HEK293 (cell line): ENCODE results near the gene CSNK1A1L.

Source experiments
- ZBTB20 ChIP-seq: fragments of 450-650 bp; formaldehyde crosslinking; IDR thresholded peaks from 2 replicates; pipeline ENCODE4 v1.5.1; 2016; ENCODE audit warnings: missing biosample characterization, missing genetic modification characterization
- ZNF433 ChIP-seq: fragments of 450-650 bp; formaldehyde crosslinking; IDR thresholded peaks from 2 replicates; pipeline ENCODE4 v1.5.1; 2016; ENCODE audit warnings: missing biosample characterization, missing genetic modification characterization, low read depth
- ZNF571 ChIP-seq: fragments of 450-650 bp; formaldehyde crosslinking; IDR thresholded peaks from 2 replicates; pipeline ENCODE4 v1.5.0; 2017; ENCODE audit warnings: missing biosample characterization, missing genetic modification characterization
- TF ChIP-seq, protein P1 (sequence below): fragments of 450-650 bp; formaldehyde crosslinking; IDR thresholded peaks from 2 replicates; pipeline ENCODE4 v1.5.1; 2016; ENCODE audit warnings: missing biosample characterization, missing genetic modification characterization
- TF ChIP-seq, protein P2 (sequence below): fragments of 450-650 bp; formaldehyde crosslinking; IDR thresholded peaks from 2 replicates; pipeline ENCODE4 v1.5.1; 2016; ENCODE audit warnings: missing biosample characterization, missing genetic modification characterization

DNA sequence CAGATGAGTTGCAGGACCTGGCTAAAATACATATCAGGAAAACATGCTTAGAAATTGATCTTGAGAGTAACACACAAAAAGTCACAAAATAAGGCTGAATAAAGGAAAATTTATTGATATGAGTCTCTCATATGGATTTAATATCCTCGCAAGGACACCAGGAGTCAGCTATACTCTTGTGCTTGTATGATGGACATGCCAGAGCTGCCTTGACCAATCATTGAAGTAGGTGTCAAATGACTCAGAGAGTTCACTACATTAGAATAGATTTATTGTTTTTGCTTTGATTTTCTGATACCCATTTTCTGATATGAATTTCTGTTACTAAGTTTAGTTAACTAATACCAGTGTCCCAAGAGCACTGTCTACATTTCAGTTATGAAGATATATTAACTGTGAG lies 37.4 kb upstream of the CSNK1A1L start:
- no peak for TF ChIP-seq ZNF433
- TF ChIP-seq, protein P1, sequence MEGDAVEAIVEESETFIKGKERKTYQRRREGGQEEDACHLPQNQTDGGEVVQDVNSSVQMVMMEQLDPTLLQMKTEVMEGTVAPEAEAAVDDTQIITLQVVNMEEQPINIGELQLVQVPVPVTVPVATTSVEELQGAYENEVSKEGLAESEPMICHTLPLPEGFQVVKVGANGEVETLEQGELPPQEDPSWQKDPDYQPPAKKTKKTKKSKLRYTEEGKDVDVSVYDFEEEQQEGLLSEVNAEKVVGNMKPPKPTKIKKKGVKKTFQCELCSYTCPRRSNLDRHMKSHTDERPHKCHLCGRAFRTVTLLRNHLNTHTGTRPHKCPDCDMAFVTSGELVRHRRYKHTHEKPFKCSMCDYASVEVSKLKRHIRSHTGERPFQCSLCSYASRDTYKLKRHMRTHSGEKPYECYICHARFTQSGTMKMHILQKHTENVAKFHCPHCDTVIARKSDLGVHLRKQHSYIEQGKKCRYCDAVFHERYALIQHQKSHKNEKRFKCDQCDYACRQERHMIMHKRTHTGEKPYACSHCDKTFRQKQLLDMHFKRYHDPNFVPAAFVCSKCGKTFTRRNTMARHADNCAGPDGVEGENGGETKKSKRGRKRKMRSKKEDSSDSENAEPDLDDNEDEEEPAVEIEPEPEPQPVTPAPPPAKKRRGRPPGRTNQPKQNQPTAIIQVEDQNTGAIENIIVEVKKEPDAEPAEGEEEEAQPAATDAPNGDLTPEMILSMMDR = no peak
- TF ChIP-seq ZNF571 = no peak
- TF ChIP-seq ZBTB20 (tag by site-specific recombination) = no peak
- TF ChIP-seq, protein P2, sequence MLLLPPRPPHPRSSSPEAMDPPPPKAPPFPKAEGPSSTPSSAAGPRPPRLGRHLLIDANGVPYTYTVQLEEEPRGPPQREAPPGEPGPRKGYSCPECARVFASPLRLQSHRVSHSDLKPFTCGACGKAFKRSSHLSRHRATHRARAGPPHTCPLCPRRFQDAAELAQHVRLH (tag by site-specific recombination) = no peak
